Measurements from ENCODE around the gene ADNP2.
"Not testable (repeated sequence)": the region's sequence is repeated elsewhere in the genome, so short reads cannot be mapped to it uniquely, and the experiment has no call there.

Gene ADNP2

DNA sequence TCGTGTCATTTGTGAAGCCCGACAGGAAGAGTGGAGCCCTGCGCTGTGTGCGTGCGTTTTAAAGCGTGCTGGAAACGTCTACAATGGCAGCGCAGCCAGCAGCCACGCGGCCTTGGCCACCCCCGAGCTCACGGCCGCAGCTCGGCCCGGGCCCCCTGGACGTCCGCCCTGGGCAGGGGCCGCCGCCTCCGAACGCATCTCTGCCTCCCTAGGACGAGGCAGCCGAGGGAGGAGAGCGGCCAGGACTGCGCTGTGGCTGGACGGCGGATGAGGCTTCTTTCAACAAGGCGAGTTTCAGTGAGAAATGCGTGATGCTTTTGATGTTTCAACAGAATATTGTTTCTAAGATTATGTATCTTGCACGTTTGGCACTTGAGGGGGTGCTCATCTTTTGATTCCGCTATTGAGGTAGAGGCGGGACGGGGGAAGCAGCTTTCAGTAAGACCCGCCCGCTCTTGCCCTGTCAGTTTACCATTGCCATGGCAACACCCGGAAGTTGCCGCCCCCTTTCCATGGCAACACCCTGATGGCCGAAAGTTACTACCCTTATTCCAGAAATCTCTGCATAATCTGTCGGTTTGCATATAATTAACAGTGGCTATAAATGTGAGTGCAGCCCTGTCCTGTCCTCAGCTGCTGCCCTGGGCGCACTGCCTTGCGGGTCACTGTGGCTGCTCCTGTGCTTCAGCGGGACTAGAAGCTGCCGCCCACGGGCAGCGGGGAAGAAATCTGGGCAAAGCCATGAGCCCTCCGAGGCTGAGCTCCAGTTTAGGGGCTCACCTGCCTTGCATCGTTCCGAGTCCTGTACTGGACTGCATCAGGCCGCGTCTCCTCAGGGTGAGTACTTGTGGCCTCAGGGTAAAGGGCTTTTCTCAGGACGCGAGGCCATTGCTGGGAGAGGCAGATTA lies 38.6 kb downstream of the ADNP2 start:
- no peak for TF ChIP-seq ZNF274 (IDR thresholded peaks at IDR 0.05; ENCODE audit: low read depth, low read length)
- peak overlapping the region; percentile 54; the same call in 1 of the 2 replicates for H3K4me3 ChIP-seq (ENCODE audit: low read length)

DNA sequence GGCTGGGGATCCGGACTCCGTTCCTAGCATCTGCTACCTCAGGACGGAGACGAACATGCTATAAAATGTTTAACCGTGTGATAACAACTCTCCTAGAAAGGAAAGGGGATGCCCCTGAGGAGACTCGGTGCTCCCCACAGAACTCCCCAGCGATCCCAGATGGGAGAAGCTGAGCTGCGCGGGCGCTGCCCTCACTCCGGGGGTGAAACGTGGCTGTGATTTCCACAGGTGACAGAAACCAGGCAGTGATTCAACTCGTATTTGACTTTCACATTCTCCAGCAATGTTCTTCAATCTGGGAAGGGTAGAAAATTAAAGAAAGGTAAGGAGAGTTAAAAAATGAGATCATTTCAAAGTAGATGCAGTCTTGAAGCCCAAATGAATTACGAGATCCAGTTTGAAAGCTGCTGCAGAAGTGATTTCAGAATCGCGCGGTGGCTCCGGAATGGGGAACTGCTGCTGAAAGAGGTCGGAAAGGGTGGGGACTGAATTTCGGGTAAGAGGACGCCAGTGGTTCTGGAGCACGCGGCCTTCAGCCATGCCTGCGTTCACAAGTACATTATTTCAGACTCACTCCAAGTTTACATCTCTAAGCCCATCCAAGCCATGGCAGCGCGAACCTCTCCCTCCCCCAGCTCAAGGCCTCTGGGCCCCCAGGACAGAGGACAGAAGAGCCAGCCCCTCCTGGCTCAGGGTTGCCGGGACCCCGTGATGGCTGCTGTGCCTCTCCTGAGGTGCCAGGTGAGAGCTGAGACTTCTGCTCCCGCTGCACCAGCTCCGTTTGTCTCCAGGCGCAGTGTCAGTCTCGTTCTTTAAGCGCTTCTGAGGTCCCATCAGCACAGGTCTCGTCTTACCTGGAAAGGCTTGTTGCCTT lies 39.5 kb downstream of the ADNP2 start:
- H3K4me3 ChIP-seq (ENCODE audit: low read length), result peak overlapping the region; percentile 54; the same call in 1 of the 2 replicates
- no peak for TF ChIP-seq ZNF274 (IDR thresholded peaks at IDR 0.05; ENCODE audit: low read depth, low read length)

DNA sequence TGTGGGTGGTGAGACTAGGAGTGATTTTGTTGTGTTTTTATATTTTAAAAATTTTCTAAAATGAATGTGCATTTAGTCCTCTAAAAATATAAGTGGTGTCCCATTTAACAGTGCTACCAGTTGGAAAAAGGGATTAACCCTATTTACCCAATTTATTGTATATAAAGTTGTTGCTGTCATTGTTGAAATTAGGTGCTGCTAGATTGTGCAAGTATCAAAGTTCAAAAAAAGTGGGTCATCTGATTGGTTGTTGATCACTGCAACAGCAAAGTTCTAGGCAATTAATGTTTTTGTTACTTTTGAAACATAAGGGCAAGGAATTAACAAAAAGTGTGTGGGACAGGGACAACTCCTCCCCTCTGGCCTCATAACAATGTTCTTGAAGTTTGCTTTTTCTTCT lies 40.6 kb downstream of the ADNP2 start:
- H3K4me3 ChIP-seq (ENCODE audit: low read length), result no peak overlapping the region
- no peak for TF ChIP-seq ZNF274 (IDR thresholded peaks at IDR 0.05; ENCODE audit: low read depth, low read length)

DNA sequence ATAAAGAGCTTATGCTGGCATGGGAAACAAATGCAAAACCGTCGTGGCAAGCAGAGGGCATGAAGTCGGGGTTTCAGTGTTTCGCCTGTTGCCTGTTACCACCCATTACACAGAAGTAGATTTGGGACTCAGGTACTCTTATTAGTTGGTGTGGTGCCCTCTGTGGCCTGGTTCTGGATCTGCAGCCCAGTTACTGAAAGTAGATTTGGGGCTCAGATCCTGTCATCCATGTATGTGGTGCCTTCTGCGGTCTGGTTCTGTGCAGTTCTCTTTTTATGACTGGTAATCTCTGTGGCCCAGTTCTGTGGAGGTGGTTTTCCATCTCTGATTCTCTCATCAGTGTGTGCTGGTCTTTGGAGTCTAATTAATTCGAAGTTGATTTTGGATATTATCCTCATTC lies 45.2 kb downstream of the ADNP2 start:
- TF ChIP-seq ZNF274 (IDR thresholded peaks at IDR 0.05; ENCODE audit: low read depth, low read length), result no peak
- H3K4me3 ChIP-seq (ENCODE audit: low read length), result no peak overlapping the region

DNA sequence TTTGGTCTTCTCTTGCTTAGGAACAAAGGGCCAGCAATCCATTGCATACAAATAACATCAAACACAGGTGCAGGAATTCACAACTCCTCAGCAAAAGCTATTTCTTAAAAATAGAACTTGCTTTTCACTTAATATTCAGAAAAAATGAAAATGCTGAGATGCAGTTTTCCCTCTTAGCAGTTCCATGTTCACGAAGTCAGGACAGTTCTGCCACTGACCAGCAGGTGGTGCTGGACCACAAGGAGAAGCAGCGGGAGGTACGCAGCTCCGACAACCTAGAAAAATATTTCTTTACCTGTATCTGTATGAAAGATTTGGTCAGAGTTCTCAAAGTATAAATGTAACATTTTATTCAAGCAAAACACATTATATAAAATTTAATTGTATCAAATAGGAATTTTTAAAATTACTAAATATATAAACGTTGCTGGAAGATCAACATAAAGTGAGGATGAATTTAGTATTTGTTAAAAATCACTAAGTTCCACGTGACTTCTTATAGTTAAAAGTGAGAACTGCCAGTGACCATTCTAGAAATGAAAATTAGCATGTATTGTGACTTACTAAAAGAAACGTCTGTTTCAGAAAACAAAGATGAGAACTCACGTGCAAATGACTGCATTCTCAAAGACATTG lies 48.8 kb downstream of the ADNP2 start:
- H3K4me3 ChIP-seq (ENCODE audit: low read length), result no peak overlapping the region
- no peak for TF ChIP-seq ZNF274 (IDR thresholded peaks at IDR 0.05; ENCODE audit: low read depth, low read length)

DNA sequence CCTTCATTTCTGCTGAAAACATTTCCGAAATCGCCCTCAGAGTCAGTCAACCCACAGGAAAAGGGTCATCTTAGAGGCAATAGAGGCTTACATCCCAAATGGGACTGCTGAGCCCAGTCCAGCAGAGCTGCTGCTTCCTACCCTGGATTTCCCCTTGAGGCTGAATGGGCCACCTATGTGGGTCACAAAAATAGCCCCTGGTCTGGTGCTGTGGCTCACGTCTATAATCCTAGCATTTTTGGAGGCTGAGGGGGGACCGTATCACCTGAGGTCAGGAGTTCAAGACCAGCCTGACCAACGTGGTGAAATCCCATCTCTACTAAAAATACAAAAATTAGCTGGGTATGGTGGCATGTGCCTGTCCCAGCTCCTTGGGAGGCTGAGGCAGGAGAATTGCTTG lies 49.3 kb downstream of the ADNP2 start:
- H3K4me3 ChIP-seq (ENCODE audit: low read length), result no peak overlapping the region
- no peak for TF ChIP-seq ZNF274 (IDR thresholded peaks at IDR 0.05; ENCODE audit: low read depth, low read length)

DNA sequence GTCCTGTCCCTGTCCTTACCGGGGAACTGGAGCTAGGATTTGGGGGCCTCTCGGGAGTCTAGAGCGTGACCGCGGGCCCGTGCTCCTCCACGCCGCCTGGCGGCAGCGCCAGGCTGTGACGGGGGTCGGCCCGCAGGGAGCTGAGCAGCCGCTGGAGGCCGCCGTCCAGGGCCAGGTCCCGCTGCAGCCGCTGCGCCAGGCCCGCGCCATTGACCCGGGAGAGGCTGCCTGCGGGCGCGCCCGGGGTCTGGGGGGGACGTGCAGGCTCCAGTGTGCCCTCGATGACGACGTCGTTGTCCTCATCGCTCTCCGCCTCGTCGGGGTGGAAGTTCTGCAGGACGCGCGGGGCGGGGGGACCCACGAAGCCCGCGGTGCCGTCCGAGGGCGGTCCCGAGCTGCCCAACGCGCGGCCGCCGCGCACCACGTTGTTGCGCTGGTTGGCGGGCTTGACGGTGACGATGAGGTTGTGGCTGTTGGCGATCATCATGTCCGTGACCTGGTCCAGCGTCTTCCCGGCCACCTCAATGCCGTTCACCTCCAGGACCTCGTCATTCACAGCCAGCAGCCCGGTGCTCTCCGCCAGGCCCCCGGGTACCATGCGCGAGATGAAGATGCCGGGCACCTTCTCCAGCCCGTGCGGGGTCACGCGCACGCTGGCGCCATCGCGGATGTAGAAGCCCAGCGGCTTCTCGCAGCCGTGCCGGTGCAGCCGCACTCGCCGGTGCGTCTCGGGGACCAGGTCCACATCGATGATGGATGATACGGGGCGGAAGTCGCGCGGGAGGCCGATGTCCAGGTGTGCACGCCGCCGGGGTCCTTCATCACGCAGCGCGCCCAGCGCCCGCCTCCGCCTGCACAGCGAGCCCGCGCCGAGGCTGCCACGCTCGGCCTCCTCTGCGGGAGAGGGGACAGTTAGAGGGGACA lies 50.9 kb downstream of the ADNP2 start:
- peak overlapping the region; percentile 49; the same call in 1 of the 2 replicates for H3K4me3 ChIP-seq (ENCODE audit: low read length)
- TF ChIP-seq ZNF274 (IDR thresholded peaks at IDR 0.05; ENCODE audit: low read depth, low read length), result no peak

DNA sequence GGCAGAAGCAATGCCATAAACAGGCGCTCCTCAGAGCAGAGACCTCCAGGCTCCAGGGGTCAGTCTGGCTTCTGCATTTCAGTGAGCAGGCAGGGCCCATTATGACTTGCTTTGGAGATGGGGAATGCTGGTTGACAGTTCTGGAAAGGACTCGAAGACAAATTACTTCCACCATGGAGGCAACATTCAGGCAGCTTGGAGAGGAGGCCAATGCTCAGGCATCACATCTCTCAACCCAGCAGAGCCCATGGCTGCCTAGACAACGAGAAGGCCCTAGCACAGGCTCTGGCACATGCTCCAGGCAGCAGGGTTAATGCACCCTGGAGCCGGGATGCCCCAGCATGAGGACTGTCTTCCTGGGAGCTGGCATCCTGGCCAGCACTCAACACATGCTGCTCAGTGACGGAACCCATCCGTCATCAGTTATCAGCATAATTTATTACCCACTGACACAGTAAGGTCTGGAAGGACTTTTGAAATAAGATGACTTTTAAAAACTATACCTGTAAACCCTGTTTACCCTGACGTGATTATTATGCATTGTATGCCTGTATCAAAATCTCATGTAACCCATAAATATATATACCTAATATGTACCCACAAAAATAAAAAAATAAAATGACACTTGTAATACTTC lies 52.8 kb downstream of the ADNP2 start:
- H3K4me3 ChIP-seq (ENCODE audit: low read length), result no peak overlapping the region
- TF ChIP-seq ZNF274 (IDR thresholded peaks at IDR 0.05; ENCODE audit: low read depth, low read length), result no peak

DNA sequence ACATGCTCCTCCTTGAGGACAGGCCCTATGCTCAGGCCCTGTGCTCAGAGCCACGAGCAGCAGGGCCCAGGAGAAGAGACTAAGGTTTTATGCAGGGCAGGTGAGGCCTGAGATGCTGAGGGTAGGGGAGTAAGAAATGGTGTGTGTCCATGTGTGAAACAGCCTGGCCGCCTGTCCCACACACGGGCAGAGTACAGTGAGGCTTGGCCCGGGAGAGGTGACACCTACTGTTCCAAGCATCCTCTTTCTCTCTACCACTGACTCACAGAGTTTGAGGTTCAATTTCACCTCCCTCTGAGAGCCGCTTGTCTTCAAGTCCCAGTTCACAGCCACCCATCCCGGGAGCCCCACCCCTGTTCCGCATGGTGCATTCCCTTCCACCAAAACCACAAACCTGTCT lies 54.1 kb downstream of the ADNP2 start:
- H3K4me3 ChIP-seq (ENCODE audit: low read length), result no peak overlapping the region
- TF ChIP-seq ZNF274 (IDR thresholded peaks at IDR 0.05; ENCODE audit: low read depth, low read length), result no peak

DNA sequence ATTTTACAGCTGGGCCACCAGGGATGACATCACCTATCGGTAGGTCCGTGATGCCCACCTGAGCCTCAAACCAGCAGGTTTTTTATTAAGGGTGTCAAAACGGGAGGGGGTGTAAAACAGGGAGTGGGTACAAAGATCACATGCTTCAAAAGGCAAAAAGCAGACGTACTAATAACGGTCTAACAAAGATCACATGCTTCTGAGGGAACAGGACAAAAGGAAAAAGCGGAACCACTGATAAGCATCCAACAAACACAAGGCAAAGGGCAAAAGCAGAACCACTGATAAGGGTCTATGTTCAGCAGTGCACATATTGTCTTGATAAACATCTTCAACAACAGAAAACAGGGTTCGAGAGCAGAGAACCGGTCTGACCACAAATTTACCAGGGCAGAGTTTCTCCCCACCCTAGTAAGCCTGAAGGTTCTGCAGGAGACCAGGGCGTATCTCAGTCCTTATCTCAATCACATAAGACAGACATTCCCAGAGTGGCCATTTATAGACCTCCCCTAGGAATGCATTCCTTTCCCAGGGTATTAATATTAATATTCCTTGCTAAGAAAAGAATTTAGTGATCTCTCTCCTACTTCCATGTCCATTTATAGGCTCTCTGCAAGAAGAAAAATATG lies 55.8 kb downstream of the ADNP2 start:
- not testable (repeated sequence) for H3K4me3 ChIP-seq (ENCODE audit: low read length)

DNA sequence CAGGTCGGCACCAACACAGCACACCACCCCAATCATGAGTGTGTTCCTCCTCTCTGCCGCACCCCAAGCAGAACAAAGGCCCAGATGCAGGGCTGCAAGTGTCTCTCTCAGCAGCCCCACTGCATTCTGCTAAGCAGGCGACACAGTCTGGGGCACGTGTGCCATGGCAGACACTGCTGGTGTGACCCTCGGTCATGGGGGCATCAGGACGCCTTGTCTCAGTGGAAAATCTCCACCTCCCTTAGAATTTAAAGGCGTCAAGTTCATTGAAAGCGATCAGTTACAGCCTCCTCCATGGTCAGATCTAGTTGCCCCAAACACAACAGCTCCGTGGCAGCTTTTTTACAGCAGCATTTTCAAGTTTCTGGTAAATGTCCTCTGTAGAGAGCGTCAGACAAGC lies 57.2 kb downstream of the ADNP2 start:
- TF ChIP-seq ZNF274 (IDR thresholded peaks at IDR 0.05; ENCODE audit: low read depth, low read length), result no peak
- H3K4me3 ChIP-seq (ENCODE audit: low read length), result no peak overlapping the region

DNA sequence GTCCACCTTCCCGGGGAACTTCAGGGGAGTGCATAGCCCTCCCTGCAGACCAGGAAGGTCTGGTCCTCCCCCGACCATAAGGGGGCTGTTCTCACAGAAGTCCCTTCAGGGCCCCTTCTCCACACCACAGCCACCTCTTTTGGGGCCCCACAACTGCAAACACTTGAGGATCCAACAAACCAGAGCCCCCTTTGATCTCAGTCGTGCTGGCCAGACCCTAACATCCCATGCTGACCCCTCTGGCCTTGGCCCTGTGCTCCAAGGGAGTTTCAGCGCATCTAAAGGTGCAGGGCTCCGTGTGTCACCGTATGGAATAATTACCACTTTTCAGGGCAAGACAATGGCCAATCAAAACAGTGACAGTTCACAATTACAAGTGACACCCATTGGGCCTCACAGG lies 57.7 kb downstream of the ADNP2 start:
- TF ChIP-seq ZNF274 (IDR thresholded peaks at IDR 0.05; ENCODE audit: low read depth, low read length), result no peak
- H3K4me3 ChIP-seq (ENCODE audit: low read length), result no peak overlapping the region

DNA sequence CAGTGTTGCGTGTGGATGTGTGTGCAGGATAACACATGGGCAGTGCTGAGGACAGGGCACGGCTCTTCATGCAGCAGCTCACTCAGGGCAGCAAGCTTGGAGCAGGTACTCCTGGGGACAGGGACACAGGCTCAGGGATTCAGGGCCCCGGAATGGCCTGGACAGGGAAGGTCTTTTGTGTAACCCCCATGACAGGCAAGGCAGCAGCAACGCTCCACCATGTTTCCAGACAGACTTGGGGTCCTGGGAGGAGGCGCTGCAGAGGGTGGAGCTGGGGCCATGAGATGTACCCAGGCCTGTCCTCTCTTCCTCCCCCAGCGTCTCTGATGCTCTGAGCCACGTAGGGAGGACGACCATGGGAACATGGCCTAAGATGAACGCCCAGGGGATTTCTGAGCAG lies 58.3 kb downstream of the ADNP2 start:
- H3K4me3 ChIP-seq (ENCODE audit: low read length), result no peak overlapping the region
- TF ChIP-seq ZNF274 (IDR thresholded peaks at IDR 0.05; ENCODE audit: low read depth, low read length), result no peak

Measured in GM08714 (cell line).